Chondrocyte (in vitro differentiated cells): Measurements from ENCODE around the gene CDC42. TPM values are rescaled to one million over a fixed set of nuclear protein-coding genes. Genes with fewer than 3 reads are reported as not detected.
A peak's percentile ranks its signal among the peaks of the same experiment; 100 is the strongest.

Source experiments
- DNase-seq: peaks from one replicate; pipeline ENCODE4 v3.0.0; 2021; ENCODE audit warnings: mixed read lengths, low spot score
- H3K27ac Mint-ChIP-seq: one replicate; pipeline ENCODE4 v1.8.0; 2021; ENCODE audit warnings: mild to moderate bottlenecking, moderate library complexity, mixed read lengths; ENCODE audit not compliant: unreplicated experiment
- H3K27me3 Mint-ChIP-seq: 2 replicates; pipeline ENCODE4 v1.8.0; 2021; ENCODE audit warnings: low read depth, mixed read lengths
- H3K36me3 Mint-ChIP-seq: 2 replicates; pipeline ENCODE4 v1.8.0; 2021; ENCODE audit warnings: low read depth, mixed read lengths
- H3K4me1 Mint-ChIP-seq: 2 replicates; pipeline ENCODE4 v1.8.0; 2021; ENCODE audit warnings: low read depth, mild to moderate bottlenecking, mixed read lengths
- H3K4me3 Mint-ChIP-seq: one replicate; pipeline ENCODE4 v1.8.0; 2021; ENCODE audit warnings: mild to moderate bottlenecking, moderate library complexity, mixed read lengths; ENCODE audit not compliant: unreplicated experiment
- H3K9me3 Mint-ChIP-seq: 2 replicates; pipeline ENCODE4 v1.8.0; 2021; ENCODE audit warnings: low read depth, mixed read lengths
- total RNA-seq: library from RNA; stranded (reverse); gene quantifications from 3 replicates; pipeline ENCODE4 v1.2.1, GENCODE V29; 2021
- TF ChIP-seq, protein P1 (sequence below): fragments of 200-600 bp; sonication (generic); IDR thresholded peaks from 2 replicates; pipeline ENCODE4 v1.5.0; 2021; ENCODE audit warnings: antibody characterized with exemption, mild to moderate bottlenecking, moderate library complexity

CDC42 gene
- total RNA-seq, 1 donor from 2014 or later = 272 TPM

DNA sequence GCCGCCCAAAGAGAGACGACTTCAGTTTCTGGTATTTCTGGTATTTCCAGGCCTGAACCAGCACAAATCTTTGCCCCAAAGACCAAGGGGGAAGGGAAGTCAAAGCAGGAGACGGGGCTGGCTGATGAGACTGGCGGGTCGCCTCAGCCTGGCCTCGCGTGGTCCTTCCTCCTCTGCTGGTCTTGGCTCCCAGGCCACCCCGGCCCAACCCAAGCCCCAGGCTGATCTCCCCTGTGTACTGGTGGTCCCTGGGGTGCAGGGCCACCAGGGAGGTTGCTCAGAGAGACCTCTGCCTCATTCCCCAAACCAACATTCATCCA lies 70.5 kb downstream of the CDC42 start:
- TF ChIP-seq, protein P1, sequence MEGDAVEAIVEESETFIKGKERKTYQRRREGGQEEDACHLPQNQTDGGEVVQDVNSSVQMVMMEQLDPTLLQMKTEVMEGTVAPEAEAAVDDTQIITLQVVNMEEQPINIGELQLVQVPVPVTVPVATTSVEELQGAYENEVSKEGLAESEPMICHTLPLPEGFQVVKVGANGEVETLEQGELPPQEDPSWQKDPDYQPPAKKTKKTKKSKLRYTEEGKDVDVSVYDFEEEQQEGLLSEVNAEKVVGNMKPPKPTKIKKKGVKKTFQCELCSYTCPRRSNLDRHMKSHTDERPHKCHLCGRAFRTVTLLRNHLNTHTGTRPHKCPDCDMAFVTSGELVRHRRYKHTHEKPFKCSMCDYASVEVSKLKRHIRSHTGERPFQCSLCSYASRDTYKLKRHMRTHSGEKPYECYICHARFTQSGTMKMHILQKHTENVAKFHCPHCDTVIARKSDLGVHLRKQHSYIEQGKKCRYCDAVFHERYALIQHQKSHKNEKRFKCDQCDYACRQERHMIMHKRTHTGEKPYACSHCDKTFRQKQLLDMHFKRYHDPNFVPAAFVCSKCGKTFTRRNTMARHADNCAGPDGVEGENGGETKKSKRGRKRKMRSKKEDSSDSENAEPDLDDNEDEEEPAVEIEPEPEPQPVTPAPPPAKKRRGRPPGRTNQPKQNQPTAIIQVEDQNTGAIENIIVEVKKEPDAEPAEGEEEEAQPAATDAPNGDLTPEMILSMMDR = no peak
- H3K27me3 Mint-ChIP-seq = no peaks in the 10 kb centered on the region
- no peaks in the 10 kb centered on the region for H3K9me3 Mint-ChIP-seq
- H3K27ac Mint-ChIP-seq = peak overlapping the region; percentile 75
- no peak overlapping the region for H3K4me3 Mint-ChIP-seq
- H3K4me1 Mint-ChIP-seq = peaks cover 32% of the 10 kb centered on the region
- H3K36me3 Mint-ChIP-seq = peaks cover 8% of the 10 kb centered on the region
- DNase-seq = no peak

DNA sequence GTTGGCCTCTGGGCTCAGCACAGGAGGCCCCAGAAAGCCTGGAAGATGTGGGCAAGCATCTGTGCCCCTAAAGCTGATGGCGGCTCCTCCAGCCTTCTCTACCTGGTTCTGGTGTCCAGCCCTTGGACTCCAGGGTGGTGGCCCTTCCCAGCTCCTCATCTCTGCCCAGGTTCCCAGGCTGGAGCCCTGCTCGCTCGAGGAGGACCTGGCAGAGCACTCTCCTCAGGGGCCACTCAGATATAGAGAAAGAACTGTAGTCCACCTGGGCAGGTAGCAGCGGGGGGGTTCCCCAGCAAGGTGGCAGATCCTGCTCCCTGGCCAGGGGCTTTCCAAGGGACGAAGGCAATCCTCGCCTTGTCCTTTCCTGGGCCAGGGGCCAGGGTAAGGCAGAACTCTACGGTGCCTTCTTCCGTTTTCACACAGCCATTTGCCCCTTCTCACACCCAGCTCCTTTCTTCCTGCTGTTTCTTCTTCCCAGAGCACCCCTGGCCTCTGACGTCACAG lies 71.4 kb downstream of the CDC42 start:
- Mint-ChIP-seq H3K27me3 (no peaks in the 10 kb centered on the region), H3K4me1 (peaks cover 32% of the 10 kb centered on the region), H3K9me3 (no peaks in the 10 kb centered on the region), H3K27ac (no peak overlapping the region), H3K36me3 (peaks cover 5% of the 10 kb centered on the region), H3K4me3 (no peak overlapping the region)
- TF ChIP-seq, protein P1 = no peak
- no peak for DNase-seq

DNA sequence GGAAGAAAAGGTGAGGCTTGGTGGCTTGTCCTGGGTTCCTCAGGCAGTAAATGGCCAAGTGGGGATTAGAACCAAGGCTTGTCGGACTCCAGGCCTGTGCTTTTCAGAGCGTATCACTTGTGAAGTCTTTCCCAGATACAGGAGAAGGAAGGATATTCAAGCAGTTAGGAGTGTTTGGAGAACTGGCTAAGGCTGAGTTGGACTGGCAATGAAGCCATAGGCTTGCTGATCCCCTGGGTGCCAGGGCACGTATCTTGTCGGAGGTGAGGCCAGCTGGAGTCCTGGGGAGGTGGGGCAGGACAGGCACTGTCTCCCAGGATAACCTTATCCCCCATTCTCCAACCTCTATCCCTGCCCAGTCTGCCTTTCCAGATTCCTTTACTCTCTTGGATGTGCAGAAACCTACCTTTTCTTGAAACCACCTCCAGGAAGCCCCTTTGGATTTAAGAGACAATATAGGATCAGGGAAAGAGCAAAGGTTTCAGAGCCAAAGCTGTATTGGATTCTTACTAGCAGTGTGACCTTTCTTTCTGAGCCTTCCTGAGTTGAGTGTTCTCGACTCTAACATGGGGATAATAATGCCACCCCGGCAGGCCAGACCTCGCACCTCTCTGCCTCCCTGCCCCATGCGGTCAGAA lies 72.2 kb downstream of the CDC42 start:
- Mint-ChIP-seq H3K4me3 (no peak overlapping the region), H3K9me3 (no peaks in the 10 kb centered on the region), H3K27me3 (no peaks in the 10 kb centered on the region), H3K27ac (no peak overlapping the region), H3K36me3 (peaks cover 2% of the 10 kb centered on the region), H3K4me1 (peaks cover 29% of the 10 kb centered on the region)
- TF ChIP-seq, protein P1 = no peak
- DNase-seq = no peak

DNA sequence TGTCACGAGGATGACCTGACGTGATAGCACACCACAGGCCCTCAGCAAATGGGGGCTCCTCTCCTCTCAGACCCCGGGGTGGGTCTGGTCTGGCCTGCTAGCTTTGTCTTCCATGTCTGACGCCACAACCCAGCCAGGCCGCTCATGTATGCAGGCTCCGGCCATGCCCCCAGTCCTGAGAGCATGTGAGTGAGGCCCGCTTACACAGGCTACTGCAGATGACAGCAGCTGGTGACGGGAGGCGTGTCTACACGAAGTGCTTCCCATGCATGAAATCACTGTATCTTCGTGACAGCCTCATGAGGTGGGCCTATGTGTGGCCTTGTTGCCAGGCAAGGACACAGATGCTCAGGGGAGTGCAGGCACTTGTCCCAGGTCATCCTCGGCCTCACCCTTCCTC lies 74.0 kb downstream of the CDC42 start:
- DNase-seq = no peak
- Mint-ChIP-seq H3K4me3 (no peak overlapping the region), H3K27ac (no peak overlapping the region), H3K36me3 (no peaks in the 10 kb centered on the region), H3K4me1 (peaks cover 18% of the 10 kb centered on the region), H3K9me3 (no peaks in the 10 kb centered on the region), H3K27me3 (no peaks in the 10 kb centered on the region)
- TF ChIP-seq, protein P1 = no peak

DNA sequence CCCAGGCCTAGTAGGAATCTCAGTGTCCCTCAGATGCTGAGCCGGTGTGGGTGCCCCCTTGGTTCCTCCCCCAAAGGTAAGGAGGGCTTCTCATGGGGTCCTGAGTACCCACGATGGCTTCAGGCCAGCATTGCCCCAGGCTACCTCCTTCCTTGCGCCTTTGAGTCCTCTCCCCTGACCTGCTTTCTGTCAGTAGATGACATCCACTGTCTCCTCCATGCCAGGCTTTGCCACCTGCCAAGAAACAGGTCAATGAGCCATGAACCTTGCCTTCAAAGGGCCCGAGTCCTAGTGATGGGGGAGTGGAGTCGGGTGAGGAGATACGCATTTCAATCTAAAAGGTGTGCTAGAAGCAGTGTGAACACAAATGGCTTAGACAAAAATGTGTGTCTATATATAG lies 74.7 kb downstream of the CDC42 start:
- H3K4me1 Mint-ChIP-seq = peaks cover 12% of the 10 kb centered on the region
- TF ChIP-seq, protein P1 = no peak
- no peak overlapping the region for H3K4me3 Mint-ChIP-seq
- no peak for DNase-seq
- H3K27ac Mint-ChIP-seq = no peak overlapping the region
- no peaks in the 10 kb centered on the region for H3K9me3 Mint-ChIP-seq
- H3K36me3 Mint-ChIP-seq = no peaks in the 10 kb centered on the region
- H3K27me3 Mint-ChIP-seq = no peaks in the 10 kb centered on the region
